Glutamatergic neuron (in vitro differentiated cells): ENCODE data around the gene PIP5KL1. TPM values are rescaled to one million over a fixed set of nuclear protein-coding genes. Genes with fewer than 3 reads are reported as not detected.

Experiments used
- DNase-seq: peaks from one replicate; pipeline ENCODE4 v3.0.0; 2022
- H3K27ac Mint-ChIP-seq: one replicate; pipeline ENCODE4 v1.8.0; 2020; ENCODE audit warnings: mild to moderate bottlenecking, mixed read lengths, inconsistent platforms; ENCODE audit not compliant: unreplicated experiment
- H3K27me3 Mint-ChIP-seq: one replicate; pipeline ENCODE4 v1.8.0; 2020; ENCODE audit warnings: mild to moderate bottlenecking, moderate library complexity, mixed read lengths, inconsistent platforms; ENCODE audit not compliant: unreplicated experiment
- H3K36me3 Mint-ChIP-seq: one replicate; pipeline ENCODE4 v1.8.0; 2020; ENCODE audit warnings: mild to moderate bottlenecking, mixed read lengths, inconsistent platforms; ENCODE audit not compliant: unreplicated experiment
- H3K4me1 Mint-ChIP-seq: one replicate; pipeline ENCODE4 v1.8.0; 2020; ENCODE audit warnings: mild to moderate bottlenecking, low read depth, mixed read lengths, inconsistent platforms; ENCODE audit not compliant: unreplicated experiment
- H3K4me3 Mint-ChIP-seq: one replicate; pipeline ENCODE4 v1.8.0; 2020; ENCODE audit warnings: mild to moderate bottlenecking, mixed read lengths, inconsistent platforms; ENCODE audit not compliant: unreplicated experiment
- H3K9me3 Mint-ChIP-seq: one replicate; pipeline ENCODE4 v1.8.0; 2020; ENCODE audit warnings: mild to moderate bottlenecking, moderate library complexity, mixed read lengths, inconsistent platforms; ENCODE audit not compliant: unreplicated experiment
- total RNA-seq: library from RNA; stranded (reverse); fragmentation: NEBNext Ultra II Directional; extraction: Animal tissue kit (Norgen Biotek cat#: 25700); gene quantifications from one replicate; pipeline ENCODE4 v1.2.1, GENCODE V29; 2021; ENCODE audit not compliant: unreplicated experiment
- TF ChIP-seq, protein P1 (sequence below): fragments of 200-600 bp; sonication (generic); IDR thresholded peaks from one replicate; pipeline ENCODE4 v1.5.0; 2021; ENCODE audit not compliant: partially characterized antibody, unreplicated experiment

Gene PIP5KL1
- total RNA-seq, 1 donor from 2014 or later: 11.9 TPM

GRCh38 chr9:127953154-127953553 lies 22.6 kb upstream of the PIP5KL1 start:
- Mint-ChIP-seq H3K27ac (no peak overlapping the region), H3K27me3 (peaks cover 9% of the 10 kb centered on the region), H3K9me3 (peaks cover 2% of the 10 kb centered on the region), H3K4me1 (peaks cover 3% of the 10 kb centered on the region), H3K36me3 (no peaks in the 10 kb centered on the region), H3K4me3 (no peak overlapping the region)
- no peak for DNase-seq
- TF ChIP-seq, protein P1, sequence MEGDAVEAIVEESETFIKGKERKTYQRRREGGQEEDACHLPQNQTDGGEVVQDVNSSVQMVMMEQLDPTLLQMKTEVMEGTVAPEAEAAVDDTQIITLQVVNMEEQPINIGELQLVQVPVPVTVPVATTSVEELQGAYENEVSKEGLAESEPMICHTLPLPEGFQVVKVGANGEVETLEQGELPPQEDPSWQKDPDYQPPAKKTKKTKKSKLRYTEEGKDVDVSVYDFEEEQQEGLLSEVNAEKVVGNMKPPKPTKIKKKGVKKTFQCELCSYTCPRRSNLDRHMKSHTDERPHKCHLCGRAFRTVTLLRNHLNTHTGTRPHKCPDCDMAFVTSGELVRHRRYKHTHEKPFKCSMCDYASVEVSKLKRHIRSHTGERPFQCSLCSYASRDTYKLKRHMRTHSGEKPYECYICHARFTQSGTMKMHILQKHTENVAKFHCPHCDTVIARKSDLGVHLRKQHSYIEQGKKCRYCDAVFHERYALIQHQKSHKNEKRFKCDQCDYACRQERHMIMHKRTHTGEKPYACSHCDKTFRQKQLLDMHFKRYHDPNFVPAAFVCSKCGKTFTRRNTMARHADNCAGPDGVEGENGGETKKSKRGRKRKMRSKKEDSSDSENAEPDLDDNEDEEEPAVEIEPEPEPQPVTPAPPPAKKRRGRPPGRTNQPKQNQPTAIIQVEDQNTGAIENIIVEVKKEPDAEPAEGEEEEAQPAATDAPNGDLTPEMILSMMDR: no peak

DNA sequence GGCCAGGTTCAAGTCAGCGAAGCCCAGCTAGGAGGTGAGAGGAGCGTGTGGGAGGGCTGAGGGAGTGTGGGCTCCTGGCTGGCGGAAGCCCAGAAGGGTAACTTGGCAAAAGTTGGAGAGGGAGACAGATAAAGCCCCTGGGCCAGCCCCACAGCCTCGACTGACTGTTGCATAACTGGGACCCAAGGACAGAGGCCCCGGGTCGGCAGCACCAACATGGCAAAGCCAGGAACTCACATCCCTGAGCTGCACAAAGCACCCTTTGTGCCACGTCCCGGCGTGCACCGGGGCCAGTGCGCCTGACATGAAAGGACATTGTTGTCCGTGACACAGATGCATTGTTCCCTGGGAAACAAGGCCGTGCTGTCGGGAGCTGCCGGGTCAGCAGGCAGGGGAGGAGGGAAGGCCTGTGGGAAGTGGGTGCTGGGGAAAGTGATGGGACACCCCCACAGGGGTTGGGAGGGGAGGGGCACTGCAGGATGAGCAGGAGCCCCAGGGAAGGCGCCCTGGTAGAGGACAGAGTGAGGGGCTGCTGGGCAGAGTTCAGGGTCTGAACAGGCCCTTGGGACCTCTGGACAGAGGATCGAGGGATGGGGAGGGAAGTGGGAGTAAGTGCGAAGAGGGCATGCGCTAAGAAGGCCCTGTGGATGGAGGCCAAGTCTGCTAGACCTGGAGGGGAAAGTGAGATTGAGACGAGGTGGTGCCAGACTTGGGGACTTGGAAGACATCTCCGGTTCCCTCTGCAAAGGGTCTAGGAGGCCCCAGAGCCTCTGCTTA lies 20.1 kb upstream of the PIP5KL1 start:
- peaks cover 9% of the 10 kb centered on the region for H3K27me3 Mint-ChIP-seq
- no peak overlapping the region for H3K4me3 Mint-ChIP-seq
- no peak overlapping the region for H3K27ac Mint-ChIP-seq
- no peak for DNase-seq
- TF ChIP-seq, protein P1: no peak
- H3K36me3 Mint-ChIP-seq: no peaks in the 10 kb centered on the region
- H3K9me3 Mint-ChIP-seq: peaks cover 2% of the 10 kb centered on the region
- H3K4me1 Mint-ChIP-seq: peaks cover 7% of the 10 kb centered on the region

- no peak overlapping the region for H3K4me3 Mint-ChIP-seq
- peaks cover 3% of the 10 kb centered on the region for H3K9me3 Mint-ChIP-seq
- H3K36me3 Mint-ChIP-seq: no peaks in the 10 kb centered on the region
- TF ChIP-seq, protein P1: no peak
- no peak overlapping the region for H3K27ac Mint-ChIP-seq
- no peak for DNase-seq
- H3K4me1 Mint-ChIP-seq: peaks cover 4% of the 10 kb centered on the region
- peaks cover 9% of the 10 kb centered on the region for H3K27me3 Mint-ChIP-seq
These were observed 19.4 kb upstream of the PIP5KL1 start for GRCh38 chr9:127949827-127950512.

GRCh38 chr9:127947841-127948710 lies 17.5 kb upstream of the PIP5KL1 start:
- H3K27ac Mint-ChIP-seq: no peak overlapping the region
- no peak overlapping the region for H3K4me3 Mint-ChIP-seq
- H3K36me3 Mint-ChIP-seq: no peaks in the 10 kb centered on the region
- peaks cover 5% of the 10 kb centered on the region for H3K9me3 Mint-ChIP-seq
- TF ChIP-seq, protein P1: no peak
- peaks cover 10% of the 10 kb centered on the region for H3K27me3 Mint-ChIP-seq
- DNase-seq: no peak
- H3K4me1 Mint-ChIP-seq: peaks cover 7% of the 10 kb centered on the region
